Hematopoietic multipotent progenitor cell (in vitro differentiated cells): ENCODE results near the gene ESR2. TPM values are rescaled to one million over a fixed set of nuclear protein-coding genes. Genes with fewer than 3 reads are reported as not detected.
A peak's percentile ranks its signal among the peaks of the same experiment; 100 is the strongest.
"Not testable (repeated sequence)": the region's sequence is repeated elsewhere in the genome, so short reads cannot be mapped to it uniquely, and the experiment has no call there.

Experiments
- DNase-seq, 3 donors: peaks; one replicate each; pipeline ENCODE4 v3.0.0-alpha.2; 2011 to 2015; ENCODE audit warnings: low read depth in 2 of 3, low spot score in 2 of 3
- total RNA-seq: library from RNA; depleted of rRNA; stranded (reverse); fragments of >200 nt; gene quantifications from one replicate; pipeline ENCODE4 v1.2.3, GENCODE V29; 2012

The ESR2 gene
- total RNA-seq, 1 donor, result 2.2 TPM

GRCh38 chr14:64201921-64202545, 92.1 kb downstream of the ESR2 start:
- no peak for DNase-seq

DNA sequence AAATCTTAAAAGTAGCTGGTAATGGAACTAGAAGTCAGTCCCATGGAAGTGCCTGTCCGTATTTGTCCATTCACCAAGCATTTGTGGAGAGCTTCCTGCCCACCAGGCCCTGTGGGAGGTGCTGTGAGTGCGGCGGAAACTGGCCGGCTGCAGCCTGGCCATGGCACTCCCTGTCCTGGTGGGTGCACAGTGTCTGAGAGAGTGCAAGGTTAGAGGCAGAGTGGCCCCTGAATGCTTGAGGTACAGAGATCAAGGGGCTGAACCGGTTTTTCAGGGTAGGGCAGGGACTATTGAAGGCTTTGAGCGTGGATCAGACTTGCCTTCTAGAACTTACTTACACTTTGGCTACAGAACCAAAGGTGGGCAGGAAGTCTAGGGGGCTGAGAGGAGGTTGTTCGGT, 92.9 kb downstream of the ESR2 start:
- no peak for DNase-seq

DNA sequence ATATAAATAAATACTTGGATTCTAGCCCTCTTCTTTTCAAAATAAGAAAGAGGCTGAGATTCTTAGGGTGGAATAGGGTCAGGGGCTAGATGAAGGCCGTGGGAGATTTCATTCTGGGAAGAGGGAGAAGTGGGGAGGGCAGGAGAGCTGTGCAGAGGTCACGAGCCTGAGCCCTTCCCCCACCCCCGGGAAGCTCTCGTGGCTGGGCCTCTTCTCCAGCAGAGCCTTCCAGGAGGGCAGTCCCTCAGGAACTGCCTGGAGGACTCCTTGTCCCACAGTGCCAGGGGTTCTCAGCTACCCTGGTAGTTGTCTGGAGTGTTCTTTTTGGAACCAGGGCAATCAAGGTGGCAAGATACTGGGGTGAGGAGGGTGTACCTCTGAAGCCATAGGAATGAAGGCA, 94.0 kb downstream of the ESR2 start:
- DNase-seq, result no peak

- DNase-seq, result no peak
Measured at GRCh38 chr14:64198486-64198885, 95.7 kb downstream of the ESR2 start.

GRCh38 chr14:64197996-64198395, 96.2 kb downstream of the ESR2 start:
- no peak for DNase-seq

DNA sequence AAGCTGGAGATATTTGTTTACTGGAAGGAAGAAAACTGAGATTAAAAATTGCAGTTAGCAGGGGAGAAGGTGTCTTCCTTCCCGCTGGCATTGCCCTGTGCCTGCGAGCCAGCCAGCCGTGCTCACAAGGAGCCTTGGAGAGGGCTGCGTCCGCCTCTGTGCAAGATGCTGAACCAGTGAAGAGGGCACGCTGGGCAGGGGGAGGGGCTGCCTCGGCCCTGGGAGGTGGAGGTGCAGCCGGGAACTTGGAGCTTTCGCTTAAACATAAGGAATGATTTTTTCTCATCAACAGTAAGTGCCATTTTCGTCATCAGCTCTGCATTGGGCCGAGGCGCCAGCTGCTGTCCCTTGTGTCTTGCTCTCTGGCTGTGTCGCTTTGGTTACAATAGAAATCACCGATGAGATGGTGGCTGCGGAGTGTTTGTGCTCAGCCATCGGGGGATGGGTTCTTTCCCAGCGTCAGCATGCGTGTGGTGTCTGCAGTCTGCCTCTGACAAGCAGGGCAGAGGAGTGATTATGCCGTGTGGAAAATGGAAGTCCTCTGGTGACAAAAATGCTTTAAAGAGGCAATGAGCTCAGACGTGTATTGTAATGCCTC, 97.3 kb downstream of the ESR2 start:
- DNase-seq, result peak in 2 of 3 donors; percentile 29 to 35

- no peak for DNase-seq
Measured at GRCh38 chr14:64196056-64196455, 98.1 kb downstream of the ESR2 start.

DNA sequence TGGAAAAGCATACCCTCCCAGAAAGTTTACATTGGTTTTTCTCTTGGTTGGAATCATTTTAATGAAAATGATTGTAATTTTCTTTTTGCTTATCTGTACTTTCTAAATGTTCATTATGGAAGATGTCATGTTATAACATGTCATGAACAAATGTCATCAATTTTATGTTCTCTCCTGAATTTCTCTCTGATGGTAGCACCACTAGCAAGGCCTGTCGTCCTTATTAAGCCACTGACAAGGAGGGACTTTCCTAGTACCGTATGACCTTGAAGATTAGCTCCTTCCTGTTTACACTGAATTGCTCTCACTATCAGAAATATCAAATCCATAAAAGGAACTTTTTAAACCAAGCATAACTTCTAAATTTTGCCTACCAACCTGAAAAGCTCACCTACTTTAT, 99.0 kb downstream of the ESR2 start:
- no peak for DNase-seq

DNA sequence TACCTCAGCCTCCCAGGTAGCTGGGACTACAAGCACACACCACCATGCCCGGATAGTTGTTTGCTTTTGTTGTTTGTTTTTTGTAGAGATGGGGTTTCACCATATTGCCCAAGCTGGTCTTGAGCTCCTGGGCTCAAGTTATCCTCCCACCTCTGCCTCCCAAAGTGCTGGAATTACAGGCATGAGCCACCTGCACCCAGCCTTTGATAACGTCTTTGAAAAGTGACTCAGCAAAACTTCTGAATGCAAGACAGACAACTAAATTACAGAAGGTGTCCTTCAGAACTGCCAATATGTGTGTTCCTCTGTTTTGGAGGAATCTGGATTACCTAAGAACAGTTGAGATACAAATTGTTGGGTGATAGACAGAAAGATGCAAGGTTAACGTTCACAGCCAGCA, 99.8 kb downstream of the ESR2 start:
- DNase-seq, result no peak

DNA sequence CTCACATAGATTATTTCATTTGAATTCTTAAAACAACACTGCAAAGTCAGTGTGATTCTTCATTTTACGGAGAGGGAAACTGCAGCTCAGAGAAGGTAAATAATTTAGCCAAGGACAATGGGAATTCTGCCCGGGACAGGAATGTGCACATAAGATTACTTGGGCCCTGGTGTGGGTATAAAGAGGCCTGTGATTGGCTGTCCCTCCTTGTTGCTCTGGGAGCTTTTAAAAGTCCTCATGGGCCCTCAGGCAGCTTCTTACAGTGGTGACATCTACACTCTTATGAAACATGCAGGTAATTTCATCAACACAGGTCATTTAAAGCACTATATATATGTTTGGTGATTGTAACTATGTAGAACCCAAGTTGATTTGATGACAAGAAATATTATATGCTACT, 100.3 kb downstream of the ESR2 start:
- no peak for DNase-seq

GRCh38 chr14:64191756-64192155, 102.4 kb downstream of the ESR2 start:
- DNase-seq, result peak in 1 of 3 donors; percentile 21

- no peak for DNase-seq
Measured at GRCh38 chr14:64190974-64191502, 103.1 kb downstream of the ESR2 start.

DNA sequence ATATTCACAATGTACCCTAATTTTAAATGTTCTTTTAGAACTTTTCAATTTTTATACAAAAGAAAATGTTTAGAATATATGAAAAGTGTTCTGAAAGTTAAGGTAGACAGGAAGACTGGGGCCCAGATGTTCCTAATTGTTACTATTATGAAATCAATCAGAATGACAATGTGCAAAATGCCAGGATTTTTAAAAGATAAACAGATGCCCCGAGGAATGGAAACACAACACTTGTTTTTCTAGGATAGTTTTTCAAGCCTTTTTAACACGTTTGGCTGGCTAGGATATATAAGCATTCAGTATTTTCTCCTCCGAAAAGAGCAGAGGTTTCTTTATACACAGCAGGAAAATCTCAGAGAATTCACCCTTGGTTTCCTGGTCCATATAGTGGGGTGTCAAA, 106.8 kb downstream of the ESR2 start:
- DNase-seq, result no peak

- DNase-seq, result no peak
Measured at GRCh38 chr14:64186231-64187129, 107.7 kb downstream of the ESR2 start.

- no peak for DNase-seq
Measured at GRCh38 chr14:64185184-64185583, 109.0 kb downstream of the ESR2 start.

GRCh38 chr14:64184103-64184729, 110.0 kb downstream of the ESR2 start:
- no peak for DNase-seq

DNA sequence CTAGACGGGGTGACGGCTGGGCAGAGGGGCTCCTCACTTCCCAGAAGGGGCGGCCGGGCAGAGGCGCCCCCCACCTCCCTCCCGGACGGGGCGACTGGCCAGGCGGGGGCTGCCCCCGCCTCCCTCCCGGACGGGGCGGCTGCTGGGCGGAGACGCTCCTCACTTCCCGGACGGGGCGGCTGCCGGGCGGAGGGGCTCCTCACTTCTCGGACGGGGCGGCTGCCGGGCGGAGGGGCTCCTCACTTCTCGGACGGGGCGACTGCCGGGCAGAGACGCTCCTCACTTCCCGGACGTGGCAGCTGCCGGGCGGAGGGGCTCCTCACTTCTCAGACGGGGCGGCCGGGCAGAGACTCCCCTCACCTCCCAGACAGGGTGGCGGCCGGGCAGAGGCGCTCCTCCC, 111.3 kb downstream of the ESR2 start:
- not testable (repeated sequence) for DNase-seq

- DNase-seq, result no peak
Measured at GRCh38 chr14:64178814-64179213, 115.4 kb downstream of the ESR2 start.

DNA sequence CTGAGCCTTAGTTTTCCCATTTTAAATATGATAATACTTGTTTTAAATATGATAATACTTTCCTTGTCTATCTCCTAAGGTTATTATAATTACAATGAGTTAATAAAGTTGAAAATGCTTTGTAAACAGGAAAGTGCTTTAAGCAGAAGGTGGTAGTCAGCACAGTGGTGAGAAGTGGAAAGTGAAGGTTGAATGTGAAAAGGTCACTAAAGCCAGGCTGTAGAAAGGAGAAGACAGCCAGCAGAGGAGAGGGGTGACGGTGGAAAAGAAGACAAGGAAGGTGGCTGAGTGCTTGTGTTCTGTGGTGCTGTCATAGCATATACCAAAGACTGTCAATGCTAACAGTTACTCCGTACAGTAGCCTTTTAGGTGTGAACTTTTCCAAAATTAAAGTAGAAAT, 117.8 kb downstream of the ESR2 start:
- no peak for DNase-seq

DNA sequence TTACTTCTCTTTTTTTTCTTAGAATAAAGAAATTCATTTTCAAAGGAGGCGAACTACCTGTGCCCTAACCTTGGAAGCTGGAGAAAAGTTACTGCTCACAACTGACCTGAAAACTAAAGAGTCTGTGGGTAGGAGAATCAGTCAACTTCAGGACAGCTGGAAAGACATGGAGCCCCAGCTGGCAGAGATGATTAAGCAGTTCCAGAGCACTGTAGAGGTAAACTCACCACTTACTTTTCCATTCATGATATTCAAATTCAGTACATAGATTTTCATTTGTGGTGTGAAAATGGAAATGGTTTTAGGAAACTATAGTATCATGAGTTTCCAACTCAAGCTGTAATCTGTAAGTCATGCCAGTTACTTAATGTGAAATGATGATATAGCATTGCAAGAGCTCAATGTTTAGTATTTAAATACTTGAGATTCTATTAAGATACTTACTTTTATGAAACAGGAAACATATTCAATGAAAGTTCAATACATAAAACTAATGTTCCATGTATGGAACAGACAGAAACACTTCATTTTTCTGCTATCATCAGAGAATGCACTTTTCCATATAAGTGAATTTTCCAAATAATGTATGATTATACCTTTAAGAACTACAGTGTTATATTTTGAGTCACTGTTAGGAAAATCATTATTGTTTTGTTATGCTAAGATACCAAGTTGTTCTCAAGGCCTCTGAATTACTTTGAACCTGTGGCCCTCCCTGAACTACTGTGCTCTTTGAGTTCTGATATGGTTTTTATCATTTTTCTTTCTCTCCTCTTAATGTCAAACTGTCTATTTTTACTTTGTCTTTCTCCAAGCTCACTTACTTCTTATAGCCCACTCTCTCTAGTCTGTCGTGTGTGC, 119.0 kb downstream of the ESR2 start:
- no peak for DNase-seq
